Mesenchymal stem cell (in vitro differentiated cells and primary cell): Measurements from ENCODE around the gene ABCD4.
"Not testable (repeated sequence)": the region's sequence is repeated elsewhere in the genome, so short reads cannot be mapped to it uniquely, and the experiment has no call there.

Experiments used
- DNase-seq: peaks from one replicate; pipeline ENCODE4 v3.0.0-alpha.2; 2013
- H2AFZ ChIP-seq: one replicate; pipeline ENCODE4 v1.6.1; 2013; ENCODE audit warnings: low read depth, mild to moderate bottlenecking, control low read depth, inconsistent platforms, low read length, moderate library complexity
- H2AK5ac ChIP-seq: 2 replicates; pipeline ENCODE4 v1.6.1; 2013; ENCODE audit warnings: low read length, moderate library complexity, mild to moderate bottlenecking, inconsistent platforms; ENCODE audit not compliant: severe bottlenecking
- H2BK120ac ChIP-seq: one replicate; pipeline ENCODE4 v1.6.1; 2013; ENCODE audit warnings: low read depth, mild to moderate bottlenecking, inconsistent platforms, low read length, moderate library complexity
- H2BK12ac ChIP-seq, 2 experiments: one replicate each; pipeline ENCODE4 v1.6.1; 2013; ENCODE audit warnings: inconsistent platforms in 2 of 2, low read length in 2 of 2, mild to moderate bottlenecking in 2 of 2, moderate library complexity in 2 of 2, control low read depth in 1 of 2
- H2BK15ac ChIP-seq: one replicate; pipeline ENCODE4 v1.6.1; 2013; ENCODE audit warnings: mild to moderate bottlenecking, low read depth, inconsistent platforms; ENCODE audit not compliant: poor library complexity, severe bottlenecking
- H2BK5ac ChIP-seq: 2 replicates; pipeline ENCODE4 v1.6.1; 2013; ENCODE audit warnings: low read depth, mild to moderate bottlenecking, low read length, control low read depth, inconsistent platforms; ENCODE audit not compliant: poor library complexity, severe bottlenecking
- H3K14ac ChIP-seq, 2 experiments: one replicate each; pipeline ENCODE4 v1.6.1; 2013; ENCODE audit warnings: inconsistent platforms in 2 of 2, low read length in 2 of 2, control low read depth in 1 of 2, mild to moderate bottlenecking in 1 of 2, moderate library complexity in 1 of 2
- H3K18ac ChIP-seq, 2 experiments: one replicate each; pipeline ENCODE4 v1.6.1; 2013; ENCODE audit warnings: inconsistent platforms in 2 of 2, low read length in 2 of 2, control low read depth in 1 of 2, low read depth in 1 of 2, mild to moderate bottlenecking in 1 of 2
- H3K23ac ChIP-seq, 2 experiments: one replicate each; pipeline ENCODE4 v1.6.1; 2013; ENCODE audit warnings: inconsistent platforms in 2 of 2, low read length in 2 of 2, mild to moderate bottlenecking in 2 of 2, moderate library complexity in 2 of 2, control low read depth in 1 of 2
- H3K27ac ChIP-seq: 2 replicates; pipeline ENCODE4 v1.5.1; 2013; ENCODE audit warnings: mild to moderate bottlenecking, moderate library complexity, low read length, control low read depth, inconsistent platforms; ENCODE audit not compliant: poor library complexity, severe bottlenecking
- H3K27me3 ChIP-seq, 2 experiments: 2 replicates each; pipeline versions ENCODE4 v1.6.1 to v1.7.0; 2013; ENCODE audit warnings: low read length in 2 of 2, mild to moderate bottlenecking in 2 of 2, moderate library complexity in 2 of 2, control low read depth in 1 of 2, inconsistent platforms in 1 of 2; ENCODE audit not compliant: control insufficient read depth in 1 of 2, insufficient read depth in 1 of 2
- H3K36me3 ChIP-seq, 2 experiments: 2 replicates each; pipeline versions ENCODE4 v1.6.1 to v1.7.0; 2013; ENCODE audit warnings: low read length in 2 of 2, control low read depth in 1 of 2, inconsistent platforms in 1 of 2, low read depth in 1 of 2, mild to moderate bottlenecking in 1 of 2; ENCODE audit not compliant: insufficient read depth in 2 of 2, control insufficient read depth in 1 of 2
- H3K4ac ChIP-seq, 2 experiments: one replicate each; pipeline ENCODE4 v1.6.1; 2013; ENCODE audit warnings: inconsistent platforms in 2 of 2, low read length in 2 of 2, mild to moderate bottlenecking in 2 of 2, moderate library complexity in 2 of 2, control low read depth in 1 of 2, low read depth in 1 of 2
- H3K4me1 ChIP-seq: 2 replicates; pipeline ENCODE4 v1.6.1; 2013; ENCODE audit warnings: low read depth, low read length, control low read depth; ENCODE audit not compliant: control insufficient read depth, insufficient read depth
- H3K4me2 ChIP-seq: 2 replicates; pipeline ENCODE4 v1.6.1; 2013; ENCODE audit warnings: low read length, mild to moderate bottlenecking, inconsistent platforms; ENCODE audit not compliant: poor library complexity, severe bottlenecking
- H3K4me3 ChIP-seq, 2 experiments: 2 replicates each; pipeline versions ENCODE4 v1.5.1 to v1.7.0; 2013; ENCODE audit warnings: low read length in 2 of 2, mild to moderate bottlenecking in 2 of 2, control low read depth in 1 of 2, low read depth in 1 of 2; ENCODE audit not compliant: insufficient read depth in 1 of 2
- H3K79me1 ChIP-seq: replicated peaks from 2 replicates; pipeline ENCODE4 v1.6.1; 2013; ENCODE audit warnings: mild to moderate bottlenecking, control low read depth, low read length, inconsistent platforms; ENCODE audit not compliant: poor library complexity, severe bottlenecking
- H3K9ac ChIP-seq: 2 replicates; pipeline ENCODE4 v1.7.0; 2013; ENCODE audit warnings: mild to moderate bottlenecking, low read length, moderate library complexity
- H3K9me3 ChIP-seq: 2 replicates; pipeline ENCODE4 v1.7.0; 2013; ENCODE audit warnings: mild to moderate bottlenecking, low read length; ENCODE audit not compliant: control insufficient read depth
- H4K8ac ChIP-seq: one replicate; pipeline ENCODE4 v1.6.1; 2013; ENCODE audit warnings: inconsistent platforms, mild to moderate bottlenecking, low read length, moderate library complexity
- H4K91ac ChIP-seq: one replicate; pipeline ENCODE4 v1.6.1; 2013; ENCODE audit warnings: mild to moderate bottlenecking, low read length, inconsistent platforms
- WGBS: methylation state at CpG from one replicate; pipeline ENCODE4 v1.1.7; 2013; ENCODE audit warnings: mixed read lengths; 5-methylcytosine and 5-hydroxymethylcytosine counted together

ABCD4 gene

GRCh38 chr14:74271365-74271764 lies 31.4 kb downstream of the ABCD4 start:
- H3K4me3 ChIP-seq = no peak overlapping the region
- no peak overlapping the region for H2BK5ac ChIP-seq
- peaks cover 0 to 5% of the 10 kb centered on the region in 2 experiments for H3K27me3 ChIP-seq
- H2BK120ac ChIP-seq = no peak overlapping the region
- no peak overlapping the region for H2BK12ac ChIP-seq
- H2AFZ ChIP-seq = no peak overlapping the region
- no peak overlapping the region for H3K18ac ChIP-seq
- H3K23ac ChIP-seq = no peak overlapping the region
- H2AK5ac ChIP-seq = no peak overlapping the region
- H3K4me1 ChIP-seq = peaks cover 3% of the 10 kb centered on the region
- H3K36me3 ChIP-seq = no peaks in the 10 kb centered on the region
- no peak overlapping the region for H3K4me2 ChIP-seq
- no peak overlapping the region for H3K14ac ChIP-seq
- no peaks in the 10 kb centered on the region for H3K79me1 ChIP-seq
- H4K8ac ChIP-seq = no peak overlapping the region
- H3K9me3 ChIP-seq = no peaks in the 10 kb centered on the region
- no peak overlapping the region for H3K4ac ChIP-seq
- no peak overlapping the region for H3K9ac ChIP-seq
- no CpG with 5 or more reads among the region's 1 CpG for WGBS
- no peak overlapping the region for H4K91ac ChIP-seq
- H2BK15ac ChIP-seq = no peak overlapping the region
- DNase-seq = no peak
- no peak overlapping the region for H3K27ac ChIP-seq

GRCh38 chr14:74270382-74271177 lies 32.2 kb downstream of the ABCD4 start:
- DNase-seq = peak; percentile 70
- H2BK5ac ChIP-seq, H4K91ac ChIP-seq, H3K4me1 ChIP-seq, H3K27me3 ChIP-seq, H3K4me3 ChIP-seq, H2AFZ ChIP-seq, H2BK120ac ChIP-seq, H3K4ac ChIP-seq, H3K36me3 ChIP-seq, H3K18ac ChIP-seq, H4K8ac ChIP-seq, H3K79me1 ChIP-seq, H2BK15ac ChIP-seq, H2AK5ac ChIP-seq, H3K27ac ChIP-seq, H3K4me2 ChIP-seq, H3K23ac ChIP-seq, H3K9me3 ChIP-seq, H2BK12ac ChIP-seq, H3K14ac ChIP-seq: not testable (repeated sequence)
- H3K9ac ChIP-seq = peak overlapping the region; percentile 4
- WGBS = 59% methylated on average over 13 of the region's 14 CpGs

DNA sequence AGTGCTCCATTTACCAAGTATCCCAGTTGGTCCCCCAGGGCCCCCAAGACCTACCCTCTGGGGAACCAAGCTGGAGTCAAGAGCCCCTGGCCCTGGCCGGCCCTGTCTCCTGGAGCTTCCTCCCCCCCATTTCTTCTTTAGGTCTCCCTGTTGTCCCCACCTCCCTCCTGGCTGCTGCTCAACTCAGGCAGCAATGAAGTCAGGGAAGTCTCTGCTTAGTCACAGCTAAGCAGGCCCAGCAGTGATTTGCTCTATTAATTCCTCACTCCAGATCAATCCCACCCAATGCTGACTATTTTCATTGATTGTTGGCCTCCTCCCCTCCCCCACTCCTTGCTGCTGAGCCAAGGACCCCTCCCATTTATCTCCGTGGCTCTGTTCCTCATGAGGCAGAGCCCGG lies 35.1 kb downstream of the ABCD4 start:
- no peak overlapping the region for H3K4me2 ChIP-seq
- no peak overlapping the region for H3K4me3 ChIP-seq
- no peaks in the 10 kb centered on the region for H3K9me3 ChIP-seq
- no peak overlapping the region for H2BK12ac ChIP-seq
- no peak for DNase-seq
- H3K9ac ChIP-seq = no peak overlapping the region
- no peak overlapping the region for H3K18ac ChIP-seq
- no peaks in the 10 kb centered on the region for H3K4me1 ChIP-seq
- no peaks in the 10 kb centered on the region for H3K79me1 ChIP-seq
- peak overlapping the region; percentile 12 for H4K91ac ChIP-seq
- no peak overlapping the region for H2AK5ac ChIP-seq
- no peak overlapping the region for H2AFZ ChIP-seq
- no peak overlapping the region for H3K27ac ChIP-seq
- H3K36me3 ChIP-seq = no peaks in the 10 kb centered on the region
- H3K27me3 ChIP-seq = peaks cover 5 to 18% of the 10 kb centered on the region in 2 experiments
- no peak overlapping the region for H4K8ac ChIP-seq
- no peak overlapping the region for H3K4ac ChIP-seq
- H2BK5ac ChIP-seq = no peak overlapping the region
- H2BK120ac ChIP-seq = no peak overlapping the region
- no peak overlapping the region for H3K23ac ChIP-seq
- WGBS = 64% methylated on average over 3 of the region's 3 CpGs
- peak overlapping the region; percentile 67 for H2BK15ac ChIP-seq
- no peak overlapping the region for H3K14ac ChIP-seq

DNA sequence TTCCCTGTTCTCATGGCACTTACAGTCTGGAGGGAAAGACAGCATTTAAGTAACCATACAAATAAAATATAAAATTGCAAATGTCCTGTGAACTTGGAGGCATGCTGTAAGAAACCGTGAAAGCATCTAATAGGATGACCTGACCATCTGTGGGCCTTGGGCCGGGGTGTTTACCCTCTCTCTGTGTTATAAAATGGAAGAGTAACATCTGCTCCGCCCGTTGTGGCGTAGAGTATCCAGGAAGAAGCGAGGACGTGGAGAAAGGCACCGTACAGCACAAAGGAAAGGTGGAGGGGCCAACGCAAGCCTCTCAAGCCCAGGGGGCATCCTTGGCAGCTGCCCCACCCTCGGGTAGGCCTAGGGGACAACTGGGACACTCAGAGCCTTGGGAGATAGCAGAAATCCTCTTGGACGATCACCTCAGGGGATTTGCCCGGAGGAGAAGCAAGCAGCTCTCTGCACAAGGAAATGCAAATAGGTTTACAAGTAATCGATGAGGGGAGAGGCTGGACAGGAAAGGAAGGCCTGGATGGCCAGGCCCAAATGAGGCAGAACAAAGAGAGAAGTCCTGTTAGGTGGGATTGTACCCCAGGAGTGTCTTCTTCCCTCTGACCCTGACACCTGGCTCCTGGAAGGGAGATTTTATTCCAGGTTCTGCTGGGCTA lies 37.3 kb downstream of the ABCD4 start:
- whole genome bisulfite sequencing = 77% methylated on average over 13 of the region's 13 CpGs
- no peak overlapping the region for H4K8ac ChIP-seq
- DNase-seq = no peak

More for the DNA sequence above, 37.3 kb downstream of the ABCD4 start:
- H4K91ac ChIP-seq = no peak overlapping the region
- H3K23ac ChIP-seq = peak overlapping the region in 1 of 2 experiments; percentile 53
- no peaks in the 10 kb centered on the region for H3K36me3 ChIP-seq
- H3K9ac ChIP-seq = no peak overlapping the region
- H2BK12ac ChIP-seq = no peak overlapping the region
- no peak overlapping the region for H2BK5ac ChIP-seq
- H3K27me3 ChIP-seq = peaks cover 5 to 20% of the 10 kb centered on the region in 2 experiments
- no peak overlapping the region for H2AK5ac ChIP-seq
- H3K9me3 ChIP-seq = no peaks in the 10 kb centered on the region
- H3K4me2 ChIP-seq = no peak overlapping the region
- H3K4ac ChIP-seq = no peak overlapping the region
- no peaks in the 10 kb centered on the region for H3K79me1 ChIP-seq
- H3K18ac ChIP-seq = no peak overlapping the region
- no peak overlapping the region for H2AFZ ChIP-seq
- no peak overlapping the region for H2BK15ac ChIP-seq
- no peak overlapping the region for H2BK120ac ChIP-seq
- H3K27ac ChIP-seq = no peak overlapping the region
- H3K4me3 ChIP-seq = no peak overlapping the region
- H3K14ac ChIP-seq = no peak overlapping the region
- H3K4me1 ChIP-seq = no peaks in the 10 kb centered on the region
